GM12878 (cell line): Measurements from ENCODE around the gene BATF. TPM values are rescaled to one million over a fixed set of nuclear protein-coding genes. Genes with fewer than 3 reads are reported as not detected.

Experiments
- ATAC-seq: fragments of 200-7000 bp; cut with Tn5 transposase; 3 replicates; pipeline ENCODE4 v1.9.1; 2020; ENCODE audit warnings: mild to moderate bottlenecking, moderate library complexity
- BruUV-seq: library from RNA; stranded (reverse); fragments of 400-500 nt; replicated peaks from 2 replicates; lab custom pipeline; 2021; lab: Mats Ljungman, UMichigan
- CTCF ChIA-PET: fragments of 300-600 bp; sonication (Branson Sonifier 250); formaldehyde crosslinking; extraction: SDS; loops from one replicate; lab custom pipeline; 2021; ENCODE audit warnings: inconsistent platforms; lab: Yijun Ruan, JAX
- POLR2A ChIA-PET: fragments of 350-600 bp; formaldehyde crosslinking; extraction: SDS; loops from one replicate; lab custom pipeline; 2021; ENCODE audit warnings: inconsistent platforms; lab: Charles Lee
- RAD21 ChIA-PET: fragments of 300-600 bp; sonication (Branson Sonifier 250); formaldehyde crosslinking; loops from one replicate; lab custom pipeline; 2023; ENCODE audit warnings: antibody characterized with exemption; ENCODE audit not compliant: unreplicated experiment; lab: Charles Lee
- SMC1A ChIA-PET: fragments of 300-600 bp; sonication (Branson Sonifier 250); formaldehyde crosslinking; loops from one replicate; lab custom pipeline; 2023; ENCODE audit not compliant: unreplicated experiment, uncharacterized antibody; lab: Charles Lee
- DNase-seq: peaks from one replicate; pipeline ENCODE4 v3.0.0-alpha.2; 2011; ENCODE audit warnings: low read depth, low spot score
- FAIRE-seq: peaks from 3 replicates; lab custom pipeline; 2011; peaks lifted over from hg19 to GRCh38; lab: Jason Lieb, UNC
- H2AFZ ChIP-seq: 2 replicates; pipeline ENCODE4 v1.6.0; 2011; ENCODE audit warnings: low read depth, low read length, control low read depth; ENCODE audit not compliant: control insufficient read depth
- H3K27ac ChIP-seq: 2 replicates; pipeline ENCODE4 v1.5.1; 2011; ENCODE audit warnings: control low read depth; ENCODE audit not compliant: control insufficient read depth, insufficient read depth
- H3K27me3 ChIP-seq, 2 experiments: replicated peaks in 1 of 2; 2 replicates each; pipeline versions ENCODE4 v1.6.0 to v1.6.1; 2011; ENCODE audit warnings: low read length in 1 of 2; ENCODE audit not compliant: control insufficient read depth in 2 of 2, insufficient read depth in 2 of 2
- H3K36me3 ChIP-seq, 2 experiments: 2 replicates each; pipeline ENCODE4 v1.5.1; 2011; ENCODE audit warnings: low read length in 1 of 2; ENCODE audit not compliant: control insufficient read depth in 2 of 2, insufficient read depth in 2 of 2
- H3K4me1 ChIP-seq: 2 replicates; pipeline ENCODE4 v1.6.1; 2011; ENCODE audit warnings: mild to moderate bottlenecking, low read length, moderate library complexity, mixed read lengths; ENCODE audit not compliant: control insufficient read depth, insufficient read depth
- H3K4me2 ChIP-seq: 2 replicates; pipeline ENCODE4 v1.6.0; 2011; ENCODE audit warnings: control low read depth; ENCODE audit not compliant: control insufficient read depth, insufficient read depth
- H3K4me3 ChIP-seq: fragments of 200-600 bp; sonication (generic); 2 replicates; pipeline ENCODE4 v1.5.1; 2016
- H3K79me2 ChIP-seq: 2 replicates; pipeline ENCODE4 v1.6.0; 2011; ENCODE audit warnings: low read length; ENCODE audit not compliant: control insufficient read depth, insufficient read depth
- H3K9ac ChIP-seq: 2 replicates; pipeline ENCODE4 v1.8.0; 2011; ENCODE audit warnings: low read length, control low read depth, mixed read lengths; ENCODE audit not compliant: control insufficient read depth, insufficient read depth
- H3K9me3 ChIP-seq: replicated peaks from 3 replicates; pipeline ENCODE4 v1.5.1; 2011; ENCODE audit warnings: mild to moderate bottlenecking, low read length; ENCODE audit not compliant: control insufficient read depth, insufficient read depth
- H4K20me1 ChIP-seq: 2 replicates; pipeline ENCODE4 v1.6.0; 2011; ENCODE audit not compliant: control insufficient read depth, insufficient read depth
- BHLHE40 ChIP-seq, 2 experiments: fragments of 450-650 bp in 1 of 2; IDR thresholded peaks; 2 replicates each; pipeline ENCODE4 v1.6.1; 2011 to 2017; ENCODE audit warnings: low read depth in 2 of 2, borderline replicate concordance in 1 of 2, improper control_type of control experiment in 1 of 2, low read length in 1 of 2, mild to moderate bottlenecking in 1 of 2
- ESRRA ChIP-seq: IDR thresholded peaks from 2 replicates; pipeline ENCODE4 v1.6.1; 2012; ENCODE audit warnings: mild to moderate bottlenecking, low read length, improper control_type of control experiment
- HDGF ChIP-seq: fragments of 450-650 bp; IDR thresholded peaks from 2 replicates; pipeline ENCODE4 v1.6.1; 2016; ENCODE audit warnings: antibody characterized with exemption
- KLF5 ChIP-seq: fragments of 450-650 bp; IDR thresholded peaks from 2 replicates; pipeline ENCODE4 v1.6.1; 2014; ENCODE audit warnings: mild to moderate bottlenecking; ENCODE audit not compliant: partially characterized antibody
- SREBF1 ChIP-seq: IDR thresholded peaks from 2 replicates; pipeline ENCODE4 v1.6.1; 2012; ENCODE audit warnings: mild to moderate bottlenecking, low read length
- WGBS: methylation state at CpG from one replicate; pipeline ENCODE4 v1.1.6; 2016; ENCODE audit warnings: low lambda C conversion rate; ENCODE audit not compliant: insufficient replicate concordance, insufficient coverage; ENCODE audit errors: missing lambda C conversion rate; 5-methylcytosine and 5-hydroxymethylcytosine counted together
- in situ Hi-C: fragments of 300-500 bp; cut with MboI; formaldehyde crosslinking; loops from 9 replicates; pipeline ENCODE4 v1.14.3; 2018; ENCODE audit warnings: mixed read lengths
- intact Hi-C: fragments of 100-400 bp; cut with micrococcal nuclease; formaldehyde crosslinking; loops from one replicate; pipeline ENCODE4 v1.14.2; 2022; ENCODE audit not compliant: unreplicated experiment
- polyA plus RNA-seq, 11 experiments: library from polyadenylated mRNA; depleted of rRNA in 4 of 11; unstranded in 6 of 11; stranded (reverse) in 5 of 11; fragments of >200 nt; fragmentation: Nextera tagmentation in 4 of 11; fragmentation: Illumina TruSeq in 1 of 11; extraction: Ambion mirVana in 4 of 11; extraction: Trizol in 1 of 11; gene quantifications; 1 replicate in 1 of 11; 2 replicates in 10 of 11; pipeline versions ENCODE4 v1.2.1 to v1.2.3, GENCODE V29; 2011 to 2016; ENCODE audit warnings: inconsistent platforms in 2 of 11, missing spikeins in 2 of 11, low read depth in 1 of 11
- total RNA-seq, 4 experiments: library from RNA; depleted of rRNA in 3 of 4; stranded (reverse); fragments of >200 nt in 3 of 4; fragmentation: Illumina TruSeq in 1 of 4; extraction: Trizol in 1 of 4; gene quantifications; 2 replicates each; pipeline versions ENCODE4 v1.2.1 to v1.2.3, GENCODE V29; 2013 to 2021
- TF ChIP-seq, protein P1 (sequence below): fragments of 450-650 bp; formaldehyde crosslinking; IDR thresholded peaks from 2 replicates; pipeline ENCODE4 v1.4.0; 2022; ENCODE audit warnings: mild to moderate bottlenecking, moderate library complexity

Gene BATF
- total and polyA plus RNA-seq, 10 of the 15 experiments (the other 5 are each of a cell fraction or from before 2014, with no cell fraction given): 10.0 to 154 (median 103) TPM

DNA sequence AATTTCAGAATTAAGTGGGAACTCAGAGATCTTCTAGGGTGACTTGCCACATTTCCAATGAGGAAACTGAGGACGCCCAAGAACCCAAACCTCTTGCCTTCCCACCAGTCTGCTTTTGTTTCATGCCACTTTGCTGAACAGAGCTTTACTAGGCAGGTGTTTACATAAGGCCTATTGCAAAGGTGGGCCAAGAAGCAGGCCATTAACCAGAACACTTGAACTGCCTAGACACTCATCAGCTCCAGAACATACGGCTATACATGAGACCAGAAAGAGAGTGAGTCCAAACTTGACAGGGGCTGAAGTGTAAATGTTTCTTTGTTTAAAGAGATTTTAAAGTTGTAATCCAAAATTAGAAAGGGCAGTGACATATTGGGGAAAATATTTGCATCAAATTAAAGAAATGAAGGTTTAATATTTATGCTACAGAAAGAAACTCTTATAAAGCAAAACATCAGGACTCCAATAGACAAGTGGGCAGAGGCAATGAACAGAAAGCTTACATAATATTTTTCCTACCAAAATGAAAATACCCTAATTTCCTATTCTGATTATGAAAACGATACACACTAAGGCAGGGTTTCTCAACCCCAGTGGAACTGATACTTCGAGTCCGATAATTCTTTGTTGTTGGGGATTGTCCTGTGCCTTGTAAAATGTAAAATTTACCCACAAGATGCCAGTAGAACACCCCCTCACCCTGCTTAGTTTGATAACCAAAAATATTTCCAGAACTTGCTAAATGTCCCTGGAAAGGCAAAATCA, 11.7 kb downstream of the BATF start (continued):
- TF ChIP-seq, protein P1, sequence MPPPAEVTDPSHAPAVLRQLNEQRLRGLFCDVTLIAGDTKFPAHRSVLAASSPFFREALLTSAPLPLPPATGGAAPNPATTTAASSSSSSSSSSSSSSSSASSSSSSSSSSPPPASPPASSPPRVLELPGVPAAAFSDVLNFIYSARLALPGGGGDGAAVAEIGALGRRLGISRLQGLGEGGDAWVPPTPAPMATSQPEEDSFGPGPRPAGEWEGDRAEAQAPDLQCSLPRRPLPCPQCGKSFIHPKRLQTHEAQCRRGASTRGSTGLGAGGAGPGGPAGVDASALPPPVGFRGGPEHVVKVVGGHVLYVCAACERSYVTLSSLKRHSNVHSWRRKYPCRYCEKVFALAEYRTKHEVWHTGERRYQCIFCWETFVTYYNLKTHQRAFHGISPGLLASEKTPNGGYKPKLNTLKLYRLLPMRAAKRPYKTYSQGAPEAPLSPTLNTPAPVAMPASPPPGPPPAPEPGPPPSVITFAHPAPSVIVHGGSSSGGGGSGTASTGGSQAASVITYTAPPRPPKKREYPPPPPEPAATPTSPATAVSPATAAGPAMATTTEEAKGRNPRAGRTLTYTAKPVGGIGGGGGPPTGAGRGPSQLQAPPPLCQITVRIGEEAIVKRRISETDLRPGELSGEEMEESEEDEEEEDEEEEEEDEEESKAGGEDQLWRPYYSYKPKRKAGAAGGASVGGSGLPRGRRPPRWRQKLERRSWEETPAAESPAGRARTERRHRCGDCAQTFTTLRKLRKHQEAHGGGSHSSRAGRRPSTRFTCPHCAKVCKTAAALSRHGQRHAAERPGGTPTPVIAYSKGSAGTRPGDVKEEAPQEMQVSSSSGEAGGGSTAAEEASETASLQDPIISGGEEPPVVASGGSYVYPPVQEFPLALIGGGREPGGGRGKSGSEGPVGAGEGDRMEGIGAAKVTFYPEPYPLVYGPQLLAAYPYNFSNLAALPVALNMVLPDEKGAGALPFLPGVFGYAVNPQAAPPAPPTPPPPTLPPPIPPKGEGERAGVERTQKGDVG: no peak
- TF ChIP-seq BHLHE40 (IDR thresholded peaks at IDR 0.05; ENCODE audit: borderline replicate concordance in 1 of 2, low read depth in 2 of 2, low read length in 1 of 2) (no peak), SREBF1 (no peak), HDGF (no peak)

GRCh38 chr14:75535164-75535898, 13.1 kb downstream of the BATF start:
- in situ Hi-C loops: loop anchor here (25.0 kb wide), 1 partner anchor 1773 kb away; a partner anchor contains a TSS
- TF ChIP-seq ESRRA (no peak), KLF5 (no peak)
- POLR2A ChIA-PET: interaction anchor here (0.8 to 3.4 kb wide), 7 partner anchors 9 to 41 kb away, joined by 3 to 20 read pairs (median 6); partner anchors contain the start of gene BATF

More at GRCh38 chr14:75535164-75535898, 13.1 kb downstream of the BATF start:
- H3K27ac ChIP-seq: no peak overlapping the region
- DNase-seq (no peak), ATAC-seq (no peak), FAIRE-seq (no peak)
- ChIA-PET RAD21 (interaction anchor here (1.1 to 15.4 kb wide), 5 partner anchors 13 to 82 kb away, joined by 3 to 419 read pairs (median 6); partner anchors contain the start of gene BATF), SMC1A (interaction anchor here (1.3 to 12.1 kb wide), 4 partner anchors 13 to 39 kb away, joined by 3 to 487 read pairs (median 10); partner anchors contain the start of gene BATF), CTCF (interaction anchor here (0.8 to 25.9 kb wide), 4 partner anchors 14 to 120 kb away, joined by 3 to 481 read pairs (median 7); partner anchors contain the start of gene BATF)
- H4K20me1 ChIP-seq: no peaks in the 10 kb centered on the region
- H3K4me3 ChIP-seq: no peak overlapping the region
- WGBS: 55% methylated on average over 5 of the region's 5 CpGs
- H3K36me3 ChIP-seq: peaks cover 0 to 40% of the 10 kb centered on the region in 2 experiments
- no peaks in the 10 kb centered on the region for H3K27me3 ChIP-seq
- intact Hi-C loops: no loop called here
- no peak overlapping the region for H2AFZ ChIP-seq
- no peak overlapping the region for H3K9ac ChIP-seq
- peaks cover 41% of the 10 kb centered on the region for H3K4me1 ChIP-seq
- BruUV-seq: no TSS peak
- no peaks in the 10 kb centered on the region; the same call in 1 of the 3 replicates for H3K9me3 ChIP-seq
- H3K79me2 ChIP-seq: peaks cover 90% of the 10 kb centered on the region
- no peak overlapping the region for H3K4me2 ChIP-seq
